GM21717 (cell line): Measurements from ENCODE around the gene NFKBIE.
A peak's percentile ranks its signal among the peaks of the same experiment; 100 is the strongest.
"Not testable (repeated sequence)": the region's sequence is repeated elsewhere in the genome, so short reads cannot be mapped to it uniquely, and the experiment has no call there.

ENCODE experiments used
- ATAC-seq: cut with Tn5 transposase; IDR thresholded peaks from one replicate; pipeline ENCODE4 v1.9.1; 2021; ENCODE audit warnings: mild to moderate bottlenecking, moderate library complexity; ENCODE audit not compliant: unreplicated experiment

Gene NFKBIE

DNA sequence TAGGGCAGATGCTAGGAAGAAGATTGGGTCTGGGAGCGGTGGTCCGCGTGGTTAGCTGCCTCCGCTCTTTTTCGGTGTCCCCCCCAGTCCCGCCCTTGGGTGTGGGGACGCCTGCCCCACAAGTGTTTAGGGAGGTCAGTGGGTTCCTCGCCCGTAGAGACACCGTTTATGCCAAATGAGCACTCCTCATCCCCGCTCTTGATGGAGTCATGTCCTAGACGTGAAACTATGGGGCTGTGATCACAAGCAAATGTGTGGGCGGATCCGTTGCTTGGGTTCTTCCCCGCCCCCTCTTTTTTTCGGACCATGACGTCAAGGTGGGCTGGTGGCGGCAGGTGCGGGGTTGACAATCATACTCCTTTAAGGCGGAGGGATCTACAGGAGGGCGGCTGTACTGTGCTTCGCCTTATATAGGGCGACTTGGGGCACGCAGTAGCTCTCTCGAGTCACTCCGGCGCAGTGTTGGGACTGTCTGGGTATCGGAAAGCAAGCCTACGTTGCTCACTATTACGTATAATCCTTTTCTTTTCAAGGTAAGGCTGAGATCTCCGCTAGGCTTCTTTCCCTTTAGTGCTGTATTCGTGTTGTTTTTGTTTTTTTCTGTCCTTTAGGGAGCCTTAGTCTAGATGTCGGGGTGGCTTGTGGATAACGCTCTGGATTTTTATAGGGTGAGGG, 18.6 kb downstream of the NFKBIE start, which contains the start of gene HSP90AB1:
TSS of gene HSP90AB1 (plus strand) at position 439 of the 675 bp plus-strand sequence. CDS start 1,529 bp downstream, outside the sequence.
- peak; percentile 61 for ATAC-seq

GRCh38 chr6:44245912-44246662, 19.3 kb downstream of the NFKBIE start:
- peak; percentile 42 for ATAC-seq

GRCh38 chr6:44245391-44245911, 19.9 kb downstream of the NFKBIE start:
- no peak for ATAC-seq

GRCh38 chr6:44243345-44243744, 22.0 kb downstream of the NFKBIE start:
- no peak for ATAC-seq

- ATAC-seq = no peak
Observed at GRCh38 chr6:44238687-44239350, 26.5 kb downstream of the NFKBIE start.

GRCh38 chr6:44237813-44238433, 27.4 kb downstream of the NFKBIE start:
- ATAC-seq = peak; percentile 75

GRCh38 chr6:44237021-44237812, 28.1 kb downstream of the NFKBIE start:
- peak; percentile 56 for ATAC-seq

DNA sequence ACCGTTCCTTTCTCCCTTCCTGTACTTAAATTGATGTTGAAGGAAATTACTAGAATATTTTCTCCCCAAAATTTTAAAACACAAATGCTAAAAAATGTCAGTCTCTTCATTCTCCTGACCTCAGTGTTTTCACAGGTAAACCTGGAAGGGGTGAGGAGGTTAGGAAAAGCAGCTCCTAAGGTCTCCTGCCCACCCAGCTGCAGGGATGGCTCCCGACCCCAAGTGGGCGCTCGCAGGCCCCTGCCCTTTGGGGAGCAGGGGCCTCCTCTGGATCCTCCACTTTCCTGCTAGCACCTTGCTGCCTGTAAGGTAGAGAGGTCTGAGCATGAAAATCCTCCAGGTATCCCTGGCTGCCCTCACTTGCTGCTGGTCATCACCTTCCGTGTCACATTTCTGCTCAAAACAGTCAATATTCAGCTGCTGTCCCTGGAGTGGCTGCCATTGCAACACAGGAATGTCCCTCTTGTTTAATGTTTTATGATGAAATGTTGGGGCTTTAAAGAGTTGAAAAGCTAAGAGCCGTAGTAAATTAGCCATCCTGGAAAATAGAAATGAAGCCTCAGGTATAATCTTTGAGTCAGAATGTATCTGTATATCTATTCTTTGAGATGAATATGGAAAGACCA, 29.3 kb downstream of the NFKBIE start:
- ATAC-seq = no peak

DNA sequence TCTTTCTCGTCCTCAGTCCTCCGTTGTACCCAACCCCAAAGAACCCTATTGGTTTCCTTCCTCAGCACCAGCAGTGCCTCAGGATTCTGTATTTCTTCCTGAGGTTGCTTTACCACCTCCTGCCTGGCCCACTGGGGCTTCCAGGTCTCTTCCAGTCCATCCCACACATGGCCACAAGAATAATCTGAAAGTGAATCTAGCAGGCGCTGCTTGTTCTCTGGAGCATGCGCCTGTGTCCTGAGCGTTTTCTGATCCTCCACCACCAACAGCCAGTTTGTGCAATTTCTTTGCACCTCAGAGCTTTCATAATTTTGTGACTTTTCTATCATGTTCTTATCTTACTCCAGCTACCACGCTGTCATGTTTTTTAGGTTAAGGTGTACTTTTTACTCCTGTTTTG, 30.1 kb downstream of the NFKBIE start:
- no peak for ATAC-seq

DNA sequence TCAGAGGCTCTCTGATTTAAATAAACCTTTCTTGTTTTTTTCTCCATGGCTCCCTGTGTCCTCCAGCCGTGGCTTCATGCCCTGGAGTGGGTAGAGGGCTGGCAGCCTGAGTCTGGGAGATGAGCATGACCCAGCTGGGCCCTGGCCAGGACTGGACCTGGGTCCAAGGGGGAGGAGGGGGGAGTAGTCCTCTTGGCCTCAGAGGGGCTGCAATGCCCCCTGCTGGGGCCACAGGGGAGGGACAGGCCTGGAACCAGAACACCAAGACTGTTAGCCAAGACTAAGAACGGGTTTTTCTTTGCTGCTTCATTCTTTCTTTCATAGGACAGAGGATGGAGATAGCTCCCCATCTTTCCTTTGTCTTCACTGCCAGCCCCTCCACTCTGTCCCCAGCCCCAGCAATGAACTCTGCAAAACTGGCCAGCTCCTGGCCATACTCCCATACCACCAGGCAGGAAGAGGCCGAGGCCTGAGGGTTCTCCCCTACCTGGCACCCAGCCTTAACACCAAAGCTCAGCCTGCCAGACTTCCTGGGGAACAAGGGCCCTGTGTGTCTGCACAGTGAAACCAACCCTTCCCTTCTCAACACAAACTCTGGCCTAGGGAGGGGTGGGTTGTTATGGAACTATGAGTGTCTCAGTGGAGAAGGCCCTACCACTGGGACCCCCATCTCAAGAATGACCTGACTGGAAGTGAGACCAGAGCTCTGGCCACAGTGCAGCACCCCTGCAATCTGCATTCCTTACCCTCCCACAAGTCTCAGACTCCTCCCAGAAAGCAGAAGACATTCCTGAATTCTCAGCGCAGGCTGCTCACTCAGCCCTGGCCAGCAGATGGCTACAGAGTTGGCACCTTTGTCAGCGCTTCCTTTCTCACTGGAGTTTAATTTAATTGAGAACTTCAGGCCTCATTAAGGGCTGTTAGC, 31.0 kb downstream of the NFKBIE start:
- no peak for ATAC-seq

DNA sequence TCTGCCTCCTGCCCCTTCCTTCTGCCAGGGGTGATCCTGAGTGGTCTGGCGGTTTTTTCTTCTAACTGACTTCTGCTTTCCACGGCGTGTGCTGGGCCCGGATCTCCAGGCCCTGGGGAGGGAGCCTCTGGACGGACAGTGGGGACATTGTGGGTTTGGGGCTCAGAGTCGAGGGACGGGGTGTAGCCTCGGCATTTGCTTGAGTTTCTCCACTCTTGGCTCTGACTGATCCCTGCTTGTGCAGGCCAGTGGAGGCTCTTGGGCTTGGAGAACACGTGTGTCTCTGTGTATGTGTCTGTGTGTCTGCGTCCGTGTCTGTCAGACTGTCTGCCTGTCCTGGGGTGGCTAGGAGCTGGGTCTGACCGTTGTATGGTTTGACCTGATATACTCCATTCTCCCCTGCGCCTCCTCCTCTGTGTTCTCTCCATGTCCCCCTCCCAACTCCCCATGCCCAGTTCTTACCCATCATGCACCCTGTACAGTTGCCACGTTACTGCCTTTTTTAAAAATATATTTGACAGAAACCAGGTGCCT, 31.7 kb downstream of the NFKBIE start:
- ATAC-seq = no peak

- ATAC-seq = no peak
Observed at GRCh38 chr6:44232676-44233566, 32.4 kb downstream of the NFKBIE start.

DNA sequence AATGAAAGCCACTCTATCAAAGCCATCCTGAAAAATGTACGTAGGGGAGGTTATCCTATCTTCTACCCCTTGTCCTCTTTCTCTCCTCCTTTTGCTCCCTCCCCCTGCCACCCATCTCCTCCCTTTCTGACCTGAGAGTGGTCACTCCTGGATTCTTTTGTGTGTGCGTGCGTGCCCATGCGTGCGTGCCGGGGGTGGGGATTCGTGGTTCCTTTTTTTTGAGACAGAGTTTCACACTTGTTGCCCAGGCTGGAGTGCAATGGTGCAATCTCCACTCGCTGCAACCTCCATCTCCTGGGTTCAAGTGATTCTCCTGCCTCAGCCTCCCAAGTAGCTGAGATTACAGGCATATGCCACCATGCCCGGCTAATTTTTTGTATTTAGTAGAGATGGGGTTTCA, 33.9 kb downstream of the NFKBIE start:
- ATAC-seq = not testable (repeated sequence)

DNA sequence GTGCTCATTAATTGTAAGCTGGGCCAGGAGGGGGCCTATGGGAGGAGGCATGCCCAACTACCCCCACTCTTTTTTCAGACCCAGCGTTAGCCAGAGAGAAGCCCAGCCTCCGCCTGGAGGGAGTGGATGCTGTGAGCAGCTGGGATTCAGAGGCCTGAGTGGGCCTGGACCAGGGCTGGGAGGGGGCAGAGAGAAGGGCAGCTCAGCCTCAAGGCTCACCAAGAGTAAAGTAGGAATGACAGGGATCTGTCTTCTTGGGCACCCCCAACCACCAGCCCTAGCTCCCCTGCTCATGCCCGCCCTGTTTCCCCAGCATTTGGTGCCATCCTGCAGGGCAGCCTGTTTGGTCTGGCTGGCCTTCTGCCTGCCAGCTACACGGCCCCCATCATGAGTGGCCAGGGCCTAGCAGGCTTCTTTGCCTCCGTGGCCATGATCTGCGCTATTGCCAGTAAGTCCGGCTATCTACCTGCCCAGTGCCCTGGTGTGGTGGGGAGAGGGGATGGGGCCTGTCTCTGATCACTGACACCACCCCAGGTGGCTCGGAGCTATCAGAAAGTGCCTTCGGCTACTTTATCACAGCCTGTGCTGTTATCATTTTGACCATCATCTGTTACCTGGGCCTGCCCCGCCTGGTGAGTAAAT, 35.2 kb downstream of the NFKBIE start:
- ATAC-seq = no peak

GRCh38 chr6:44229376-44230033, 35.8 kb downstream of the NFKBIE start:
- no peak for ATAC-seq

DNA sequence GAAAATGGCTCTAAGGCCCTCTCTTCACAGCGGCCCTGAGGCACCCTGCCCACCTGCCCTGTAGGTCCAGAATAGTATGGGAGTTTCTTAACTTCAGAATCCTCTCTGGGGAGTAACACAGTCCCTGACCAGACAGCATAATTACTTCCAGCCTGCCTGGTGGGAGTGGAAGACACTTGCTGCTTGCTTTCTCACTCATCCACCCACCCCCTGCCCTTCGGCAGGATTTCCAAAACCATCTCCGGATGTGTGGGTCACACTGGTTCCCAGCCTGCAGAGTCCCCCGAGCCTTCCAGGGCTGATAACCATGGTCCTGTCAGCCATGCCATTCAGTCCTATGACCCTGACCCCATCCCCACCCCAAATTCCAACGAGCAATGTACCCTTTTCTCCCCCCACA, 36.5 kb downstream of the NFKBIE start:
- no peak for ATAC-seq

DNA sequence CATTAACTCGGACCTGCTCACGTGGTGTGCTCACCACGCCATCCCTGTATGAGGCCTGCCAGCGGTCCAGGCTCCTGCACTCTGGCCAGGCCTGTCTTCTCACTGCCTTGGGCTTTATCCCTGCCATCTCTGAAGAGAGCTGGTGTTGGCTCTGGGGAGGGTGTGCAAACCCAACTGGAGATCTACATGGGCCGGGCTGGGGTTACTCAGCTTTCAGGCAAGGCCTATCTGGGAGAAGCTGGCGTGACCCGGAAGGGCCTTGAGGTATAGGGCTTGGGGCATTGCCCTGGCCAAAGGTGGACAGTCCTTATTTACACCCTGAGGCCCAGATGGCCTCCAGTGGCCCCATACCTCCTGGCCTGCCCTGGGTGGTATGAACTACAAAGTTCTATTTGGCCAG, 36.9 kb downstream of the NFKBIE start:
- no peak for ATAC-seq
